Smooth muscle cell (in vitro differentiated cells): Measurements from ENCODE around the gene ABTB1. TPM values are rescaled to one million over a fixed set of nuclear protein-coding genes. Genes with fewer than 3 reads are reported as not detected.

Experiments
- DNase-seq: peaks from one replicate; lab custom pipeline; 2025; ENCODE audit not compliant: unreplicated experiment; lab: John Stamatoyannopoulos, UW
- H2AFZ ChIP-seq: fragments of 200-600 bp; sonication (generic); 2 replicates; pipeline ENCODE4 v1.6.0; 2016; ENCODE audit warnings: antibody characterized with exemption, low read depth, mild to moderate bottlenecking
- H3F3A ChIP-seq: fragments of 200-600 bp; sonication (generic); 2 replicates; pipeline ENCODE4 v1.6.0; 2017; ENCODE audit warnings: antibody characterized with exemption, low read depth
- H3K27ac ChIP-seq: fragments of 200-600 bp; sonication (generic); 2 replicates; pipeline ENCODE4 v1.5.1; 2016; ENCODE audit warnings: low read depth, mild to moderate bottlenecking
- H3K27me3 ChIP-seq: fragments of 200-600 bp; sonication (generic); 2 replicates; pipeline ENCODE4 v1.6.1; 2016; ENCODE audit warnings: low read depth, mild to moderate bottlenecking
- H3K36me3 ChIP-seq: fragments of 200-600 bp; sonication (generic); 2 replicates; pipeline ENCODE4 v1.5.1; 2016; ENCODE audit warnings: low read depth
- H3K4me1 ChIP-seq: fragments of 200-600 bp; sonication (generic); 2 replicates; pipeline ENCODE4 v1.5.1; 2016; ENCODE audit warnings: low read depth
- H3K4me2 ChIP-seq: fragments of 200-600 bp; sonication (generic); 2 replicates; pipeline ENCODE4 v1.6.0; 2016; ENCODE audit warnings: mild to moderate bottlenecking
- H3K4me3 ChIP-seq: fragments of 200-600 bp; sonication (generic); 2 replicates; pipeline ENCODE4 v1.5.1; 2016; ENCODE audit warnings: mild to moderate bottlenecking
- H3K79me2 ChIP-seq: fragments of 200-600 bp; sonication (generic); 2 replicates; pipeline ENCODE4 v1.6.0; 2016; ENCODE audit warnings: low read depth, mild to moderate bottlenecking
- H3K9ac ChIP-seq: fragments of 200-600 bp; sonication (generic); 2 replicates; pipeline ENCODE4 v1.6.0; 2016; ENCODE audit warnings: low read depth
- H3K9me3 ChIP-seq: fragments of 200-600 bp; sonication (generic); replicated peaks from 2 replicates; pipeline ENCODE4 v1.5.1; 2016; ENCODE audit warnings: low read depth
- H4K20me1 ChIP-seq: fragments of 200-600 bp; sonication (generic); 2 replicates; pipeline ENCODE4 v1.6.0; 2016; ENCODE audit warnings: low read depth
- WGBS: methylation state at CpG from one replicate; pipeline ENCODE4 v1.1.7; 2016; ENCODE audit warnings: low lambda C conversion rate; 5-methylcytosine and 5-hydroxymethylcytosine counted together
- polyA plus RNA-seq: library from polyadenylated mRNA; unstranded; fragments of >200 nt; fragmentation: Nextera tagmentation; extraction: Ambion mirVana; gene quantifications from 2 replicates; pipeline ENCODE4 v1.2.1, GENCODE V29; 2016
- total RNA-seq: library from RNA; depleted of rRNA; stranded (reverse); fragments of >200 nt; gene quantifications from 2 replicates; pipeline ENCODE4 v1.2.3, GENCODE V29; 2014
- TF ChIP-seq, protein P1 (sequence below): fragments of 200-600 bp; sonication (generic); IDR thresholded peaks from 2 replicates; pipeline ENCODE4 v1.5.1; 2017; ENCODE audit warnings: borderline replicate concordance, mild to moderate bottlenecking, antibody characterized with exemption; ENCODE audit not compliant: insufficient read depth, poor library complexity, severe bottlenecking

The ABTB1 gene
- total and polyA plus RNA-seq, 2 experiments from 2014 or later = 2.8 to 17.9 TPM

DNA sequence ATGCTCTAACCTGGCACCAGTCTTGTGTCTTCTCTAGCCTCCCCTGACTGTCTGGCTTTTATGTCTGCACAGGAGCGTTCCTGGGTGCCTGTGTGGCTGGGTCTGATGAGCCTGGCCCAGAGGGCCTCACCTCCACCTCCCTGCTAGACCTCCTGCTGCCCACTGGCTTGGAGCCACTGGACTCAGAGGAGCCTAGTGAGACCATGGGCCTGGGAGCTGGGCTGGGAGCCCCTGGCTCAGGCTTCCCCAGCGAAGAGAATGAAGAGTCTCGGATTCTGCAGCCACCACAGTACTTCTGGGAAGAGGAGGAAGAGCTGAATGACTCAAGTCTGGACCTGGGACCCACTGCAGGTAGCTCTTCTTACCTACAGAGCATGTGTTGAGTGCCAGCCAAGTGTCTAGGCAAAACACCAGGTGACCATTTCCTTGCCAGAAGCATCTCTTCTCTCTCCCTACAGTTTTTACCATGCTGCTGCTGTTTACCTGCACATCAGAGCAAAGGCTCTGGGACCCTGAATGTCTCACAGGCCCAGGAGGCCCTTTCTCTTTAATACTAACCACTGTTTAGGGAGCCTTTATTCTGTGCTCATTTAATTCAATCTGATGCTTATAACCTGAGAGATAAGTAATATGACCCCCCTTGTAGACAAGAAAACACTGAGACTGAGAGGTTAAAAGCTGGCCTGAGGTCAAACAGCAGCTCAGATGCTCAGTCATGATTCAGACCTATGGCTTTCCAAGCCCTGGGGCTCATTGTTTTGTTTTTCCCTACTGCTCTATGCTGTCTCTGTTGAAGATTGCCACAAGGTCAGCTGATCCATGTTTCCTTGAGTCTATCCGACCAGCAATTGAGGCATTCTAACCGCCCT lies 33.3 kb upstream of the ABTB1 start:
- H3K9me3 ChIP-seq = no peaks in the 10 kb centered on the region
- no peaks in the 10 kb centered on the region for H3F3A ChIP-seq
- DNase-seq = no peak
- no peaks in the 10 kb centered on the region for H3K36me3 ChIP-seq
- H3K79me2 ChIP-seq = no peaks in the 10 kb centered on the region
- H4K20me1 ChIP-seq = no peaks in the 10 kb centered on the region
- 79% methylated on average over 5 of the region's 5 CpGs for WGBS
- no peak overlapping the region for H3K4me2 ChIP-seq
- H3K27me3 ChIP-seq = no peaks in the 10 kb centered on the region
- H3K4me1 ChIP-seq = no peaks in the 10 kb centered on the region
- TF ChIP-seq, protein P1, sequence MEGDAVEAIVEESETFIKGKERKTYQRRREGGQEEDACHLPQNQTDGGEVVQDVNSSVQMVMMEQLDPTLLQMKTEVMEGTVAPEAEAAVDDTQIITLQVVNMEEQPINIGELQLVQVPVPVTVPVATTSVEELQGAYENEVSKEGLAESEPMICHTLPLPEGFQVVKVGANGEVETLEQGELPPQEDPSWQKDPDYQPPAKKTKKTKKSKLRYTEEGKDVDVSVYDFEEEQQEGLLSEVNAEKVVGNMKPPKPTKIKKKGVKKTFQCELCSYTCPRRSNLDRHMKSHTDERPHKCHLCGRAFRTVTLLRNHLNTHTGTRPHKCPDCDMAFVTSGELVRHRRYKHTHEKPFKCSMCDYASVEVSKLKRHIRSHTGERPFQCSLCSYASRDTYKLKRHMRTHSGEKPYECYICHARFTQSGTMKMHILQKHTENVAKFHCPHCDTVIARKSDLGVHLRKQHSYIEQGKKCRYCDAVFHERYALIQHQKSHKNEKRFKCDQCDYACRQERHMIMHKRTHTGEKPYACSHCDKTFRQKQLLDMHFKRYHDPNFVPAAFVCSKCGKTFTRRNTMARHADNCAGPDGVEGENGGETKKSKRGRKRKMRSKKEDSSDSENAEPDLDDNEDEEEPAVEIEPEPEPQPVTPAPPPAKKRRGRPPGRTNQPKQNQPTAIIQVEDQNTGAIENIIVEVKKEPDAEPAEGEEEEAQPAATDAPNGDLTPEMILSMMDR = no peak
- no peak overlapping the region for H2AFZ ChIP-seq
- H3K4me3 ChIP-seq = no peak overlapping the region
- no peak overlapping the region for H3K9ac ChIP-seq
- no peak overlapping the region for H3K27ac ChIP-seq

DNA sequence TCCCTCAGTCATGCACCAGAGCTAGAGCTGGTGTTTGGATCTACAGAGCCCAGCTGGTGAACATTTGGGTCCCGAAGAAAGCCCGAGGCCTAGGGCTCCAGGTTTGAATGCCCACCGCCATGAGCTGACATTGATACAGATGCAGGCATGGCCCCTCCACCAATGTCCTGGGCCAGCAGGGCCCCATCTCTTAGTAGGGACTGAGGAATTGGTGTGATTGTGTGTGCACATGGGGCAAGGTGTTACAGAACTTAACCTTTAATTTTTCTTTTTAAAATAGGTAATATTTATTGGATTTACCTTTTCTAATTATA lies 32.8 kb upstream of the ABTB1 start:
- no peaks in the 10 kb centered on the region for H3F3A ChIP-seq
- H3K4me1 ChIP-seq = no peaks in the 10 kb centered on the region
- no peak overlapping the region for H2AFZ ChIP-seq
- no peak overlapping the region for H3K4me3 ChIP-seq
- H3K4me2 ChIP-seq = no peak overlapping the region
- TF ChIP-seq, protein P1 = no peak
- no peaks in the 10 kb centered on the region for H3K36me3 ChIP-seq
- H3K27me3 ChIP-seq = no peaks in the 10 kb centered on the region
- DNase-seq = no peak
- no peaks in the 10 kb centered on the region for H3K79me2 ChIP-seq
- H3K27ac ChIP-seq = no peak overlapping the region
- no peak overlapping the region for H3K9ac ChIP-seq
- WGBS = 96% methylated on average over 3 of the region's 3 CpGs
- H4K20me1 ChIP-seq = no peaks in the 10 kb centered on the region
- H3K9me3 ChIP-seq = no peaks in the 10 kb centered on the region

DNA sequence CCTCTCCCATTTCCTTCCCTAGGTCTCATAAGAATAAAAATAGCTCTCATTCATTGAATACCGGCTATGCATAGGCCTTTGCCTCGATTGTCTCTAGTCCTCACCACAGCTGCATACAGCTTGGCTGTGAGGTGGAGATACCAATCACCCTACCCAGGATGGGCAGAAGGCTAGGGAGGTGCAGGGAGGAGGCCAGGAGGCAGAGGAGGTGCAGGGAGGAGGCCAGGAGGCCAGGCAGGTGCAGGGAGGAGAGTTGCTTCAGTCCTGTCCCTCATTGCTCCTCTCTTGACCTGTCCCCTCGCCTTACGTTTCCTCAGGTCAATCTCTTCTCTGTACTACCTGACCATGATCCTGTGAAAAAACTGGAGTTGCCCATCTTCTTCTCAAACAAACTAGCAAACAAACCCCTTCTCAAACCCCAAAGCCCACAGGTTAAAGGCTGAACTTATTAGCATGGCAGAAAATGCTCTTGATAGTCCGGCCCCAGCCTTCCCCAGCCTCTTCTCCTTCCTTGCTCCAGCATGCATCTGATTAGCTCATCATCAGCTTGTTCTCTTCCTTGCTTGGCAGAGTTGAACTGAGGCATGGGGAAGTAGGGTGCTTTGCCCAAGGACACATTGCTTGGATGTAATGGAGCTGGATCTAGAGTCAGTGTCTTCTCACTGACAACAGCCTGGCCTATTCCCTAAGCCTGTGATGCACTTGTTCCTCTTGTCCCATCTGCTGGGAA lies 27.9 kb upstream of the ABTB1 start:
- Histone ChIP-seq H3K4me2 (no peak overlapping the region), H3K9me3 (no peaks in the 10 kb centered on the region), H3K9ac (no peak overlapping the region), H4K20me1 (no peaks in the 10 kb centered on the region), H3K36me3 (no peaks in the 10 kb centered on the region), H3K27ac (no peak overlapping the region), H3K4me1 (no peaks in the 10 kb centered on the region), H2AFZ (no peak overlapping the region), H3K27me3 (no peaks in the 10 kb centered on the region), H3K79me2 (no peaks in the 10 kb centered on the region), H3K4me3 (no peak overlapping the region), H3F3A (no peaks in the 10 kb centered on the region)
- TF ChIP-seq, protein P1 = no peak
- WGBS = 91% methylated on average over 5 of the region's 5 CpGs
- DNase-seq = no peak
